Measurements from ENCODE around the gene WNK1.
"Not testable (repeated sequence)": the region's sequence is repeated elsewhere in the genome, so short reads cannot be mapped to it uniquely, and the experiment has no call there.

Gene WNK1

DNA sequence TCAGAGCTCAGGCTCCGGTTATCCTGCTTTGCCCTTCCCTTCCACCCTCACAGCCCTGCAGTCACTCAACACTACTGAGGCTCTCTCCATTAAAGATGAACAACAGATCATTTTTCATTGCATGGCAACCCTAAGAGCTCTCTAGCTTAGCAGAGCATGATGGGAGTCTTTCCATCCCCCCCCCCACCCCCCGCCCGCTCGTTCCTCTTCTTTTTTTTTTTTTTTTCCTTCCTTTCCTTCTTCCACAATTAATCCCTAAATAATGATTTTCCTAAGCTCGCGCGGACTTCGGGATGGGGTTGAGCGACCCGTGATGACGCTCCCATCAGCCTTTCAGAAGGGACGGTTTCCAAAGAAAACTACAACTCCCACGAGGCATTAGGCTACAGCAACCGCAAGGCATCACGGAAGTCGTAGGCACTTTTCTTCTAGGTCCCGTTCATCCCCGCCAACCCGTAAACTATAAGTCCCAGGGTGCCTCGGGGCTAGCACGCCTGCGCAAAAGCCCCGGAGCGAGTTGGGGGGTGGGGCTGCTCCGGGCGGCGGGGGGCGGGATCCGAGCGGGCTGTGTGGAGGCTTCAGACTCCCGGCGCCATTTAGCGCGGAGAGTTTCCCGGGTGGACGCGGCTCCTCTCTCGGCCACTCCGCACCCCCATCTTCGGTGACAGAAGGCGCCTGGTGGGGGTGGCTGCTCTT lies at the start of gene WNK1:
TSS of gene WNK1 (plus strand) at position 581 of the 696 bp plus-strand sequence. CDS start 987 bp downstream, outside the sequence.
- no peak for TF ChIP-seq CTCF (IDR thresholded peaks at IDR 0.05; ENCODE audit: extremely low read depth, missing control alignments)
- peak; percentile 97 for DNase-seq (ENCODE audit: low spot score)

DNA sequence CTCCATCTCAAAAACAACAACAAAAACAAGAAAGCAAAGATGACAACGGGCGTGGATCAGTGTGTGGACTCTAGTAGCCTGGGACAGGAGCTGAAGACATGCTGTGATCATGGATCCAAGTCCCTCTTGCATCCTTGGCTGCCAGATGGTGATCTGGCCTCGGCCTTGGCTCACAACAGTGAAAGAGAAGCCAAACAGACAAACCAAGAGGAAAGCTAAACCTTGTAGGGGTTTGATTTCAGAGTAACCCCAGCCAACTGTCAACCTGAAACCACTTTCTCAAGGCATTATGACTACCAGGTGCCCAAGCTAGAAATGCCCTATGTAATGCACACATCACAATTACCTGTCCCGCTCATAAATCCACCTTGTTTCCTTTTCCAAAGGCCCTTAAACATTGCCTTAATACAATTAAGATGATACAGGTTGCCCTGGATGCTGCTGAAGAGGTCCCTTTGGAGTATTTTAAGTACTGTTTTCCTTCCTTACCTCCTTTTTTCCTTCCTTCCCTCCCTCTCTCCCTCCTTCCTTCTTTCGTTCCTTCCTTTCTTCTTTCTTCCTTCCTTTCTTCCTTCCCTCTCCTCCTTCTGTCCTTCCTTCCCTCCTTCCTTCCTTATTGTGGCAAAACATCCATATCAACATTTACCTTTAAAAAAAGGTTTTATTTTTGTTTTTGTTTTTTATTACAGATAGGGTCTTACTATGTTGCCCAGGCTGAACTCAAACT lies 47.7 kb upstream of the WNK1 start:
- no peak for TF ChIP-seq CTCF (IDR thresholded peaks at IDR 0.05; ENCODE audit: extremely low read depth, missing control alignments)
- no peak for DNase-seq (ENCODE audit: low spot score)

GRCh38 chr12:708084-708483 lies 44.3 kb upstream of the WNK1 start:
- DNase-seq (ENCODE audit: low spot score) = not testable (repeated sequence)

DNA sequence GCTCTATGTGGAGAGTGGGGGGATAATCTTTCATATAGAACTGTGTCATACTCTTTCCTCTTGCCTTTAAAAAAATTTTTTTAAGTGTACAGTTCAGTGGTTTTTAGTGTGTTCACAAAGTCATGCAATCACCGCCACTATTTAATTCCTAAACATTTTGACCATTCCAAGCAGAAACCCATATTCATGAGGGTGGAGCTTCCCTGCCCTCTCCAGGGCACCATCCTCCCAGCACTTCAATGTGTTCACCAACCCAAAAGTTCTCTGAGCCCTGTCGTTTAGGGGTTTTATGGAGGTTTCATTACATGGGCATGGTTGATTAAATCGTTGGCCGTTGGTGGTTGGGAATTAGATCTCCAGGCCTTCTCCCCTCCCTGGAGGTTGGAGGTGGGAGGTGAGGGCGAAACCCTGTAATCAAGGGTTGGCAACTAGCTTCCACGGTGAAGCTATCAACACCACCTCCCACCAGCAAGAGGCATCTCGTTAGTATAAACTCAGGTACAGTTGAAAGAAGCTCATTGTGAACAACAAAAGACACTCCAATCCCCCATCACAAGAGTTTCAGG lies 42.8 kb upstream of the WNK1 start:
- no peak for DNase-seq (ENCODE audit: low spot score)
- TF ChIP-seq CTCF (IDR thresholded peaks at IDR 0.05; ENCODE audit: extremely low read depth, missing control alignments) = no peak

- no peak for DNase-seq (ENCODE audit: low spot score)
- TF ChIP-seq CTCF (IDR thresholded peaks at IDR 0.05; ENCODE audit: extremely low read depth, missing control alignments) = no peak
These were observed 40.1 kb upstream of the WNK1 start for GRCh38 chr12:712172-712863.

DNA sequence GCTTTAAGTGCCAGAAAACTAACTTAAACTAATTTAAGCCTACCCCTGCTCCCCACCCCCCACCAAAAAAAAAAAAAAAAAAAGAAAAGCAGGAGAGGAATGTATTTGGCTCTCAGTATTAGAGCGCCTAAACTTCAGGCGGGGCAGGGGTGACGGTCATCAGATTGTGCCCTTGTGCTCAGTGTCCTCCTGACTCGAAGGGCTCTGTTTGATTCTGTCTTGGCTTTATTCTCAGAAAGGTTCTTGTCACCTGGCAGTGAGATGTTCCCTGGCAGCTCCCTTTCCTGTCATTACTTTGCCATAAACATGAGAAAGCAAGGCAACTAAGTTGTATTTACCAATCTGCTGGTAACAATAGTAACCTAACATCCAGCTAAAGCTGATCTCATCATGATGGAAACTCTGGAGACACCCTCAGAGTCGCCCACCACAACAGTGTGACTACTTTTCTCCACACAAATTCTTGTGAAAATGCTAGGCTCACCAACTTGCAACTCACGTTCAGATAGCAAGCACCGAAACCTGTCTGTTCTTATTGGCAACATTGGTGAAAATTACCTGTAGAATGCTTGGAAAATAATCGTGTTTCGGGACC lies 39.0 kb upstream of the WNK1 start:
- no peak for TF ChIP-seq CTCF (IDR thresholded peaks at IDR 0.05; ENCODE audit: extremely low read depth, missing control alignments)
- no peak for DNase-seq (ENCODE audit: low spot score)

DNA sequence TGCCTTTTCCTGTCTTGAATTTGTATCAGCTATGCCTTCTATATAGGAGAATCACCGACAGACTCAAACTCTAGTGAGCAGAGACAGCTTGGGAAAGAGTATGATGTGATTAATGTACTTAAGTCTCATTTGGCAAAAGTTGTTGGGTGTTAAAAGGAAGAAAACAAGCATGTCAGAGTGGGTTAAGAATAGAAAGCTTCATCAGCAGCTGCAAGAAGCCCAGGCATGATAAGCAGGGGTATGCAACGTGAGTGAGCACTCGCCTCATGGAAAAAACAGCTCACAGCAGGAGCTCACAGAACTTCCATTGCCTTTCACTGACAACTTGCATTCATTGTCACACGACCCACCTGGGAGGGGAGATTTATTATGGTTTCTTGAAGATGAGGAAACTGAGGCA lies 35.9 kb upstream of the WNK1 start:
- DNase-seq (ENCODE audit: low spot score) = no peak
- TF ChIP-seq CTCF (IDR thresholded peaks at IDR 0.05; ENCODE audit: extremely low read depth, missing control alignments) = no peak

All from GM20000 (cell line).